Measurements from ENCODE around the gene HAUS6.

- no peak for TF ChIP-seq CTCF (IDR thresholded peaks at IDR 0.05; ENCODE audit: low read depth, low read length, poor library complexity, severe bottlenecking)
- TF ChIP-seq EZH2phosphoT487 (IDR thresholded peaks at IDR 0.05; ENCODE audit: borderline replicate concordance, low read length): no peak
Observed at GRCh38 chr9:19101203-19101602, 1.5 kb downstream of the HAUS6 start.
